HCT116 (cell line): ENCODE data around the gene MYRF. TPM values are rescaled to one million over a fixed set of nuclear protein-coding genes. Genes with fewer than 3 reads are reported as not detected.

Experiments
- ATAC-seq: fragments of 200-7000 bp; cut with Tn5 transposase; 2 replicates; pipeline ENCODE4 v1.9.1; 2020; ENCODE audit warnings: mild to moderate bottlenecking, moderate library complexity
- BruUV-seq: library from RNA; stranded (reverse); fragments of 400-500 nt; replicated peaks from 2 replicates; lab custom pipeline; 2021; lab: Mats Ljungman, UMichigan
- CTCF ChIA-PET: fragments of 300-600 bp; sonication (Branson Sonifier 250); formaldehyde crosslinking; loops from one replicate; lab custom pipeline; 2021; ENCODE audit warnings: antibody characterized with exemption; lab: Charles Lee
- POLR2A ChIA-PET: fragments of 300-600, 350-600 bp; sonication (Branson Sonifier 250); formaldehyde crosslinking; loops from one replicate; lab custom pipeline; 2021; ENCODE audit warnings: antibody characterized with exemption; lab: Charles Lee
- RAD21 ChIA-PET, 2 experiments: fragments of 300-600 bp; sonication (Branson Sonifier 250); formaldehyde crosslinking; loops; one replicate each; lab custom pipeline; 2023; ENCODE audit warnings: low total read pairs in 2 of 2; ENCODE audit not compliant: uncharacterized antibody in 2 of 2, unreplicated experiment in 2 of 2, low non-redundant PET in 1 of 2; lab: Charles Lee
- DNase-seq: peaks from one replicate; pipeline ENCODE4 v3.0.0-alpha.2; 2010; ENCODE audit warnings: low read depth, low spot score
- H2AFZ ChIP-seq: fragments of 200-600 bp; shearing (Covaris generic), sonication (generic); 2 replicates; pipeline ENCODE4 v1.6.1; 2017; ENCODE audit warnings: low read depth, mixed run types, mixed read lengths, antibody characterized with exemption, low read length; ENCODE audit not compliant: poor library complexity, severe bottlenecking
- H3K27ac ChIP-seq: 2 replicates; pipeline ENCODE4 v1.5.1; 2012; ENCODE audit warnings: low read depth, low read length
- H3K27me3 ChIP-seq: fragments of 200-600 bp; sonication (generic); 2 replicates; pipeline ENCODE4 v1.6.1; 2016; ENCODE audit warnings: mixed run types, low read length, mixed read lengths; ENCODE audit not compliant: insufficient read depth
- H3K36me3 ChIP-seq, 2 experiments: fragments of 200-500 bp in 1 of 2; fragments of 200-600 bp in 1 of 2; sonication (Bioruptor generic) in 1 of 2; sonication (generic) in 1 of 2; 2 replicates each; pipeline versions ENCODE4 v1.5.1 to v1.6.1; 2014 to 2016; ENCODE audit warnings: low read length in 2 of 2, inconsistent platforms in 1 of 2, mixed read lengths in 1 of 2, mixed run types in 1 of 2; ENCODE audit not compliant: insufficient read depth in 2 of 2, control insufficient read depth in 1 of 2
- H3K4me1 ChIP-seq, 2 experiments: fragments of 200-600 bp in 1 of 2; sonication (generic) in 1 of 2; 2 replicates each; pipeline versions ENCODE4 v1.5.1 to v1.6.1; 2012 to 2017; ENCODE audit warnings: low read length in 2 of 2, inconsistent platforms in 1 of 2, mild to moderate bottlenecking in 1 of 2, mixed read lengths in 1 of 2, mixed run types in 1 of 2, moderate library complexity in 1 of 2; ENCODE audit not compliant: insufficient read depth in 2 of 2, control insufficient read depth in 1 of 2
- H3K4me2 ChIP-seq: fragments of 200-600 bp; sonication (generic); 2 replicates; pipeline ENCODE4 v1.6.1; 2017; ENCODE audit warnings: mixed run types, low read length, mixed read lengths
- H3K4me3 ChIP-seq, 2 experiments: fragments of 200-600 bp in 1 of 2; sonication (generic) in 1 of 2; replicated peaks in 1 of 2; 2 replicates each; pipeline ENCODE4 v1.5.1; 2011 to 2016; ENCODE audit warnings: low read length in 2 of 2, control low read depth in 1 of 2, low read depth in 1 of 2, mild to moderate bottlenecking in 1 of 2, mixed read lengths in 1 of 2, mixed run types in 1 of 2
- H3K79me2 ChIP-seq: fragments of 200-600 bp; sonication (generic); 2 replicates; pipeline ENCODE4 v1.6.1; 2017; ENCODE audit warnings: mild to moderate bottlenecking, mixed run types, low read length, moderate library complexity, mixed read lengths; ENCODE audit not compliant: insufficient read depth
- H3K9ac ChIP-seq: fragments of 200-600 bp; sonication (generic); 2 replicates; pipeline ENCODE4 v1.6.1; 2016; ENCODE audit warnings: low read length, mixed read lengths
- H3K9me2 ChIP-seq: fragments of 200-600 bp; sonication (generic), shearing (Covaris generic); 2 replicates; pipeline ENCODE4 v1.6.1; 2017; ENCODE audit warnings: mixed run types, mild to moderate bottlenecking, moderate library complexity; ENCODE audit not compliant: insufficient read depth
- H3K9me3 ChIP-seq, 2 experiments: fragments of 200-500 bp in 1 of 2; fragments of 200-600 bp in 1 of 2; sonication (Bioruptor generic) in 1 of 2; sonication (generic) in 1 of 2; 2 replicates each; pipeline ENCODE4 v1.6.1; 2014 to 2017; ENCODE audit warnings: low read length in 2 of 2, mixed read lengths in 2 of 2, inconsistent platforms in 1 of 2, low read depth in 1 of 2, mild to moderate bottlenecking in 1 of 2, mixed run types in 1 of 2, moderate library complexity in 1 of 2; ENCODE audit not compliant: control insufficient read depth in 1 of 2, insufficient read depth in 1 of 2
- H4K20me1 ChIP-seq: fragments of 200-600 bp; sonication (generic), shearing (Covaris generic); 2 replicates; pipeline ENCODE4 v1.6.1; 2017; ENCODE audit warnings: mixed run types, mild to moderate bottlenecking, moderate library complexity; ENCODE audit not compliant: insufficient read depth
- CEBPB ChIP-seq: IDR thresholded peaks from 2 replicates; pipeline ENCODE4 v1.6.1; 2012; ENCODE audit warnings: low read depth
- EGR1 ChIP-seq: IDR thresholded peaks from 2 replicates; pipeline ENCODE4 v1.6.1; 2012; ENCODE audit warnings: low read depth
- EZH2 ChIP-seq: fragments of 200-600 bp; sonication (generic); IDR thresholded peaks from 2 replicates; pipeline ENCODE4 v1.6.1; 2017; ENCODE audit warnings: antibody characterized with exemption, mixed run types
- FOSL1 ChIP-seq: IDR thresholded peaks from 2 replicates; pipeline ENCODE4 v1.6.1; 2012; ENCODE audit warnings: low read depth
- POLR2A ChIP-seq: IDR thresholded peaks from 2 replicates; pipeline ENCODE4 v1.7.0; 2011; ENCODE audit warnings: borderline replicate concordance; ENCODE audit not compliant: insufficient read depth, insufficient read length; ENCODE audit errors: extremely low read depth
- RAD21 ChIP-seq: IDR thresholded peaks from 2 replicates; pipeline ENCODE4 v1.6.1; 2012; ENCODE audit warnings: low read depth, mild to moderate bottlenecking
- ZNF274 ChIP-seq: fragments of 200-500 bp; sonication (Bioruptor generic); IDR thresholded peaks from 2 replicates; pipeline ENCODE4 v1.6.1; 2014; ENCODE audit warnings: mild to moderate bottlenecking, low read depth, low read length, inconsistent platforms
- intact Hi-C: fragments of 100-400 bp; cut with micrococcal nuclease; formaldehyde crosslinking; loops from 2 replicates; pipeline ENCODE4 v1.10.0; 2022
- total RNA-seq: library from RNA; stranded (reverse); gene quantifications from one replicate; pipeline ENCODE4 v1.2.1, GENCODE V29; 2021; ENCODE audit not compliant: unreplicated experiment
- TF ChIP-seq, protein P1 (sequence below): IDR thresholded peaks from 2 replicates; pipeline ENCODE4 v1.6.1; 2011; ENCODE audit warnings: mild to moderate bottlenecking, low read length, moderate library complexity; ENCODE audit not compliant: insufficient replicate concordance; ENCODE audit errors: extremely low read depth
- TF ChIP-seq, protein P2 (sequence below): IDR thresholded peaks from 2 replicates; pipeline ENCODE4 v1.6.1; 2012
- TF ChIP-seq, protein P3 (sequence below): IDR thresholded peaks from 2 replicates; pipeline ENCODE4 v1.6.1; 2012
- TF ChIP-seq, protein P4 (sequence below), 3 experiments: fragments of 200-600 bp in 1 of 3; sonication (generic) in 1 of 3; IDR thresholded peaks in 2 of 3; conservative IDR thresholded peaks in 1 of 3; 2 replicates each; pipeline ENCODE4 v1.5.1; 2012 to 2017; ENCODE audit warnings: low read depth in 2 of 3, low read length in 2 of 3, antibody characterized with exemption in 1 of 3, borderline replicate concordance in 1 of 3, control low read depth in 1 of 3, mild to moderate bottlenecking in 1 of 3, mixed read lengths in 1 of 3, mixed run types in 1 of 3, moderate library complexity in 1 of 3; ENCODE audit not compliant: insufficient read depth in 1 of 3

The MYRF gene
- total RNA-seq, 1 experiment from 2014 or later, result 52.3 TPM

DNA sequence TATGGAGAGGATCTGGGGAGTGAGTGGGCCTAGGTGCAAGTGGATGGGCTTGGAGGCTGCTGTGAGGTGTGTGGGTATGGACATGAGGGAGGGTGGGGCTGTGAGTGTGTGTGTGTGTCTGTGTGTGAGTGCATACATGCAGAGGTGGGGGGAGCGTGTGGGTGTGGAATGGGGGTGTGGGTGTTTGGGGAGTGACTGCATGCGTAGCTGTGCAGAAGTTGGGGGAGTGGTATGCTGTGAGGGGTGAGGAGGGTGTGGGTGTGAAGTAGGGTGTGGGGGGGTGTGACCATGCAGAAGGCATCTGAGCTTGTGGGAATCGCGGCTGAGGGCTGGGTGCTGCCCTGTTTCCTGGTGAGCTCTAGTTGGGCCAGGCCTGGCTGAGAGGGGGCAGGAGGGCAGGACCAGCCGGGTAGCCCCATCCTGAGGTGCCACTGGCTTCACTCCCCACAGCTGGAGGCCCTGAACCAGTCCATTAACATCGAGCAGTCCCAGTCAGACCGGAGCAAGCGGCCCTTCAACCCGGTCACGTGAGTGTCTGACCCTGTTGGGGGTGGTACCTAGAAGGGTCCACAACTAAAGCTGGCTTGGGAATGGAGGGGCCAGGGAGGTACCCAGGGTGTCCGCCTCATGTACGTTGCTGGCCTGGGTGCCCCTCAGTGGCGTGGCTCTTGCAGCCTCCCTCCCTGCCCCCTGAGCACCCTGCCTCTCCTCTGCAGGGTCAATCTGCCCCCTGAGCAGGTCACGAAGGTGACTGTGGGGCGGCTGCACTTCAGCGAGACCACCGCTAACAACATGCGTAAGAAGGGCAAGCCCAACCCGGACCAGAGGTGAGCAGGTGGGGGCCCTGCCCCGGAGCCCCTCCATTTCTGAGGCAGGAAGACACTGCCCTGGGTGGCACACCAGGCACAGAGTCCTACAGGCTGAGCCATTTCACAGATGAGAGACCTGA, 23.4 kb downstream of the MYRF start (continued):
- TF ChIP-seq, protein P1, sequence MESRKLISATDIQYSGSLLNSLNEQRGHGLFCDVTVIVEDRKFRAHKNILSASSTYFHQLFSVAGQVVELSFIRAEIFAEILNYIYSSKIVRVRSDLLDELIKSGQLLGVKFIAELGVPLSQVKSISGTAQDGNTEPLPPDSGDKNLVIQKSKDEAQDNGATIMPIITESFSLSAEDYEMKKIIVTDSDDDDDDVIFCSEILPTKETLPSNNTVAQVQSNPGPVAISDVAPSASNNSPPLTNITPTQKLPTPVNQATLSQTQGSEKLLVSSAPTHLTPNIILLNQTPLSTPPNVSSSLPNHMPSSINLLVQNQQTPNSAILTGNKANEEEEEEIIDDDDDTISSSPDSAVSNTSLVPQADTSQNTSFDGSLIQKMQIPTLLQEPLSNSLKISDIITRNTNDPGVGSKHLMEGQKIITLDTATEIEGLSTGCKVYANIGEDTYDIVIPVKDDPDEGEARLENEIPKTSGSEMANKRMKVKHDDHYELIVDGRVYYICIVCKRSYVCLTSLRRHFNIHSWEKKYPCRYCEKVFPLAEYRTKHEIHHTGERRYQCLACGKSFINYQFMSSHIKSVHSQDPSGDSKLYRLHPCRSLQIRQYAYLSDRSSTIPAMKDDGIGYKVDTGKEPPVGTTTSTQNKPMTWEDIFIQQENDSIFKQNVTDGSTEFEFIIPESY, result no peak
- TF ChIP-seq, protein P2, sequence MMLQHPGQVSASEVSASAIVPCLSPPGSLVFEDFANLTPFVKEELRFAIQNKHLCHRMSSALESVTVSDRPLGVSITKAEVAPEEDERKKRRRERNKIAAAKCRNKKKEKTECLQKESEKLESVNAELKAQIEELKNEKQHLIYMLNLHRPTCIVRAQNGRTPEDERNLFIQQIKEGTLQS, result no peak

DNA sequence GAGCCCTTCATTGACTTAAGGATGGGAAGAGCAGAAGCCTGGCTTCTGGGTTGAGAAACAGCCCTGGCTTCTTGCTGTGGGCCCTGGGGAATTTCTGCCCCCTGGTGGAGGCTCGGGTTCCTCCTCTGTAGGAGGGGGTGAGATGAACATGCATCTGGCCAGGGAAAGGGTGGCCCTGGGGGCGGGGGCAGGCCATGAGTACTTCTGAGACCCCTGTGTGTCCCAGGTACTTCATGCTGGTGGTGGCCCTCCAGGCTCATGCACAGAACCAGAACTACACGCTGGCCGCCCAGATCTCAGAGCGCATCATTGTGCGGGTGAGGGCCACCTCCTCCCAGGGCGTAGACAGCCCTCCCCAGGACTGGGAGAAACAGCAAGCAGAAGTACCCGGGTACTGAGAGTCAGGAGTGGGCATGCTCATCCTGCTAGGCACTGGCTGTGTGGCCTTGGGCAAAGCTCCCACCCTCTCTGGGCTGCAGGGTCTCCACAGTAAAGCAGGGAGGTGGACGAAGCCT, 24.2 kb downstream of the MYRF start:
- Histone ChIP-seq H3K4me1 (peaks cover 10 to 12% of the 10 kb centered on the region in 2 experiments), H3K9ac (no peak overlapping the region)
- BruUV-seq, result no TSS peak
- no peak for TF ChIP-seq EZH2
- TF ChIP-seq, protein P3, sequence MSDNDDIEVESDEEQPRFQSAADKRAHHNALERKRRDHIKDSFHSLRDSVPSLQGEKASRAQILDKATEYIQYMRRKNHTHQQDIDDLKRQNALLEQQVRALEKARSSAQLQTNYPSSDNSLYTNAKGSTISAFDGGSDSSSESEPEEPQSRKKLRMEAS, result no peak
- TF ChIP-seq FOSL1, result no peak
- TF ChIP-seq POLR2A, result no peak
- no peak for TF ChIP-seq EGR1
- TF ChIP-seq ZNF274, result no peak
- TF ChIP-seq CEBPB, result no peak
- TF ChIP-seq, protein P4, sequence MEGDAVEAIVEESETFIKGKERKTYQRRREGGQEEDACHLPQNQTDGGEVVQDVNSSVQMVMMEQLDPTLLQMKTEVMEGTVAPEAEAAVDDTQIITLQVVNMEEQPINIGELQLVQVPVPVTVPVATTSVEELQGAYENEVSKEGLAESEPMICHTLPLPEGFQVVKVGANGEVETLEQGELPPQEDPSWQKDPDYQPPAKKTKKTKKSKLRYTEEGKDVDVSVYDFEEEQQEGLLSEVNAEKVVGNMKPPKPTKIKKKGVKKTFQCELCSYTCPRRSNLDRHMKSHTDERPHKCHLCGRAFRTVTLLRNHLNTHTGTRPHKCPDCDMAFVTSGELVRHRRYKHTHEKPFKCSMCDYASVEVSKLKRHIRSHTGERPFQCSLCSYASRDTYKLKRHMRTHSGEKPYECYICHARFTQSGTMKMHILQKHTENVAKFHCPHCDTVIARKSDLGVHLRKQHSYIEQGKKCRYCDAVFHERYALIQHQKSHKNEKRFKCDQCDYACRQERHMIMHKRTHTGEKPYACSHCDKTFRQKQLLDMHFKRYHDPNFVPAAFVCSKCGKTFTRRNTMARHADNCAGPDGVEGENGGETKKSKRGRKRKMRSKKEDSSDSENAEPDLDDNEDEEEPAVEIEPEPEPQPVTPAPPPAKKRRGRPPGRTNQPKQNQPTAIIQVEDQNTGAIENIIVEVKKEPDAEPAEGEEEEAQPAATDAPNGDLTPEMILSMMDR (IDR thresholded peaks at IDR 0.05 in 2 of 3, conservative IDR thresholded peaks at IDR 0.05 in 1 of 3; ENCODE audit: borderline replicate concordance in 1 of 3, insufficient read depth in 1 of 3, low read depth in 2 of 3, low read length in 2 of 3), result peak; percentile 85 to 95 (median 92)
- peak; percentile 86 for TF ChIP-seq RAD21
- TF ChIP-seq, all 23 proteins: peak for 2
- Histone ChIP-seq H2AFZ (no peak overlapping the region), H3K9me3 (no peaks in the 10 kb centered on the region), H3K27me3 (no peaks in the 10 kb centered on the region), H4K20me1 (no peaks in the 10 kb centered on the region), H3K4me2 (no peak overlapping the region), H3K36me3 (peaks cover 3 to 10% of the 10 kb centered on the region in 2 experiments; a peak in 1 of 4 replicates), H3K79me2 (no peaks in the 10 kb centered on the region), H3K27ac (no peak overlapping the region), H3K4me3 (no peak overlapping the region), H3K9me2 (no peaks in the 10 kb centered on the region)
- RAD21 ChIA-PET, result no interaction called here
- intact Hi-C loops, result loop anchor here (1.0 kb wide), 2 partner anchors 24 to 29 kb away; partner anchors contain the start of gene MYRF
- peak; percentile 84 for ATAC-seq
- CTCF ChIA-PET, result no interaction called here
- peak; percentile 28 for DNase-seq
- POLR2A ChIA-PET, result no interaction called here
